HUDEP-2 (cell line): ENCODE data around the gene LSM5.
"Not testable (repeated sequence)": the region's sequence is repeated elsewhere in the genome, so short reads cannot be mapped to it uniquely, and the experiment has no call there.

ENCODE experiments used
- DNase-seq, 76 experiments: peaks; one replicate each; lab custom pipeline; 2025; ENCODE audit not compliant: unreplicated experiment in 76 of 76; lab: John Stamatoyannopoulos, UW

The LSM5 gene

DNA sequence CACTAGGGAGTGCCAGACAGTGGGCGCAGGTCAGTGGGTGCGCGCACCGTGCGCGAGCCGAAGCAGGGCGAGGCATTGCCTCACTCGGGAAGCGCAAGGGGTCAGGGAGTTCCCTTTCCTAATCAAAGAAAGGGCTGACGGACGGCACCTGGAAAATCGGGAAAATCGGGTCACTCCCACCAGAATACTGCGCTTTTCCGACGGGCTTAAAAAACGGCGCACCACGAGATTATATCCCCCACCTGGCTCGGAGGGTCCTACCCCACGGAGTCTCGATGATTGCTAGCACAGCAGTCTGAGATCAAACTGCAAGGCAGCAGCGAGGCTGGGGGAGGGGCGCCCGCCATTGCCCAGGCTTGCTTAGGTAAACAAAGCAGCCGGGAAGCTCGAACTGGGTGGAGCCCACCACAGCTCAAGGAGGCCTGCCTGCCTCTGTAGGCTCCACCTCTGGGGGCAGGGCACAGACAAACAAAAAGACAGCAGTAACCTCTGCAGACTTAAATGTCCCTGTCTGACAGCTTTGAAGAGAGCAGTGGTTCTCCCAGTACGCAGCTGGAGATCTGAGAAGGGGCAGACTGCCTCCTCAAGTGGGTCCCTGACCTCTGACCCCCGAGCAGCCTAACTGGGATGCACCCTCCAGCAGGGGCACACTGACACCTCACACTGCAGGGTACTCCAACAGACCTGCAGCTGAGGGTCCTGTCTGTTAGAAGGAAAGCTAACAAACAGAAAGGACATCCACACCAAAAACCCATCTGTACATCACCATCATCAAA lies 25.4 kb downstream of the LSM5 start:
- not testable (repeated sequence) for DNase-seq

DNA sequence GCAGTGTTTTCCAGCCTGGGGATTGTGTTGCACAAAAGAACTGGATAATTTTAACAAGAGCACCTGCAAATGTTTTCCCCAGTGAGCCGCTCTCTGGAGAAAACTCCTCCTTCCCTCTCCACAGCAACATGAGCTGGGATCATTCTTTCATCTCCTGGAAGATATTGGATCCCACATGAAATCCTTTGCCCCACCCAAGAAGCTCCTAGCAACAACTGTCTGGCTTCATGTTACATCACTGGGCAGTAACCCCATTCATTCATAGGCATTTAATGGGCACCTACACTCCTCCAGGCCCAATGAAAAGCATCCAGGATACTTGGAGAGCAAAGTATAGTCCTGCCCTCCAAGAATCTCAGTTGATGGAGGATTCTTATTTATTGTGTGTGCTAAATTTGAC lies 27.2 kb downstream of the LSM5 start:
- DNase-seq = no peak

GRCh38 chr7:32462451-32462850 lies 27.7 kb downstream of the LSM5 start:
- DNase-seq = no peak

DNA sequence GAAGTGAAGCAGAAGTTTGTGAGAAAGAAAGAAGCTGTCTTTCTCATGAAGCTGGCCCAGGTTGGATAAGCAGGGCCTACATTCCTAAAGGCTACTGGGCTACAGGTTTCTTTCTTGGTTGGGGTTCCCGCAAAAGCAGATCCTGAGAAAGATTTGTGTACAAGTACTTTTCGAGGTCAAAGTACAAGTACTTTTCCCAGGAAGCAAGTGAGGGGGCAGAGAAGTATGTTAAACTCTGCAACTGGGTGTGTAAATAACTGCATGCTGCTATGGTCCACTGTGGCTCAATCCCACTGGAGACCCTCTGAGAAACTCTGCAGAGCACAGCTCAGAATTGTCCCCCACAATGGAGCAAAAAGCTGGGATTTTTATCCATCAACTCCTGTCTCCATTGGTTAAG lies 28.7 kb downstream of the LSM5 start:
- DNase-seq = no peak

- no peak for DNase-seq
Measured at GRCh38 chr7:32459788-32460187, 30.4 kb downstream of the LSM5 start.

DNA sequence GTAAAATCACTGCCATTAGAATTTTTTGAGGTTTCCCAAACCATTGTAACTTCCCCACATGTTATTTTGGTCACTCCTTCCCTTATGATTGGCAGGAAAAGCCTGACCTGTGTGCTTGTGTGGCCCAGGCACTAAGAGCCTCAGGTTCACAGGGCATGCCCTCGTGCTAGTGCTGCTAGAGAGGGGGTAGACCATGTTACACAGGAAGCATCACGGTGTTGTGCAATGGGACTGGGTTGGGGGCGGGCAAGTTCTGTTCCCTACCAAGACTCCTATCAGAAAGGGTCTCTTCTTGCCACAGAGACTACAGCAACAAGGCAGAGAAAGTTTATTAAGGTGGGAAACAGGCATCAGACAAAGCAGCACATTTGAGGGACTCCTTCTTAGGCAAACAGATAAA lies 32.2 kb downstream of the LSM5 start:
- no peak for DNase-seq

DNA sequence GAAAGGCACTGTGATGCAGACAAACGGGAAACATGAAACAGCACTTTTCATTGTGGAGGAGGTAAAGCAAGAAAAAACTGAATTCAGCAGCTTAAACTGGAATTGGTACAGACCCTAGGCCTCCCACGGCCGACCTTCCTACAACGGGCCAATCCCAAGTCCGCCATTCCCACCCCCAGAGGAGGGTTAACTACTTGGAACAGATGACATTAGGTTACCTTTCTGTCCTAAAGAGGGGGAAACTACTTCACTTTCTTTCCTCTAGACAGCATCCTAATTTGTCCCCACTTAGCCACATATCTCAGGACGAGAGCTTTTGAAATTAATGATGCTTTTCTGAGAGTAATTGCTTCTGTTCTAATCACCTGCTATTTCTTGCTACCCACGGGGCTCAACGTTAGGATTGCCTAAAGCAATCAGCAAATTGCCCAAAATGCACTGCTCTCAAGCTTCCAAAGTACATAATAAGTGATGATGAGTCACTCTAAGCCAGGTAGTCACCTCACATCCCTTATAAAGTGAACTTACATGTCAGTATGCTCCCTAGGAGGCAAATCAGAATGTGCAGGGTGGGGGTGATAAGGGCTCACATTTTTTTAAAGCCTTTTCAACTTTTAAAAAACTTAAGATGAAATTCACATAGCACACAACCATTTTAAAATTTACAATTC lies 36.7 kb downstream of the LSM5 start:
- no peak for DNase-seq

DNA sequence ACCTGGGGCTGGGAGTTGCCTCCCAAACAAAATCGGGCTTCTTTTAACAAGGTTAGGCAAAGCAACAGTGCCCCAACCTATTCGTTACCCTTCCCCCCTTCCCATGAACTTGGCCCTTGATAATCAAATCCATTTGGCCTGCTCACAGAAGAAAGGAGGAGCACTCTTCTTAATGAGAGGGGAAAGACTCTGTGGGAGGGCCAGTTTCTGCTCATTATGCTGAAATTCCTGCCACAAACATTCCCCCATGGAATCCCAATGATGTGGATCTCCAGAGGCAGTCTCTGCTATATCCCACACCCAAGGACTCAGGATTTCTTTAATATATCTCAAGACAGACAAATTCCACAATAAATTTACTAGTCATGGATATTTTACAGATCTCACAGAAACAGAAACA lies 43.0 kb downstream of the LSM5 start:
- no peak for DNase-seq

DNA sequence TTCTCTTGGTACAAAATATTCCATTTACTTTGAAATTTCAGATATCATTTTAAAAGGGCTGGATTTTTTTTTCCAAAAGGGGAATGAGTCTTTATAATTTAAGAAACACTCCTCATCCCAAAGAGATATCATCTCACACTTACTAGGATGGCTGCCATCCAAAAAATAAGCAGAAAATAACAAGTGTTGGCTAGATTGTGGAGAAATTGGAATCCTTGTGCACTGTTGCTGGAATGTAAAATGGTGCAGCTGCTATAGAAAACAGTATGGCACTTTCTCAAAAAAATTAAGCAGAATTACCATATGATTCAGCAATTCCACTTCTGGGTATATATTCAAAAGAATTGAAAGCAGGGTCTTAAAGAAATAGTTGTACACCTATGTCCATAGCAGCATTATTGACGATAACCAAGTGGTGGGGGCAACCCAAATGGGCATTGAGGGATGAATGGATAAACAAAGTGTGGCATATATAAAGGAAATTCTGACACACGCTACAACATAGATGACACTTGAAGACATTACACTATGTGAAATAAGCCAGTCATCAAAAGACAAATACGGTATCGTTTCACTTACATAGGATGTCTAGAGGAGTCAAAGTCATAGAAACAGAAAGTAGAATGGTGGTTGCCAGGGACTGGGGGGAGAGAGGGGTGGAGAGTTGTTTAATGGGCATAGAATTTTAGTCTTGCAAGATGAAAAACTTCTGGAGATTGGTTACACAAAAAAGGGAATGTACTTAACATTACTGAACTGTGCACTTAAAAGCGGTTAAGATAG lies 53.8 kb downstream of the LSM5 start:
- no peak for DNase-seq
